Umbilical cord (tissue), 2 donors: Measurements from ENCODE around the gene UPK1B. TPM values are rescaled to one million over a fixed set of nuclear protein-coding genes. Genes with fewer than 3 reads are reported as not detected.
A peak's percentile ranks its signal among the peaks of the same experiment; 100 is the strongest.

Experiments
- DNase-seq: peaks from one replicate; pipeline ENCODE4 v3.0.0-alpha.2; 2015; ENCODE audit warnings: low spot score
- total RNA-seq: library from RNA; depleted of rRNA; stranded (reverse); fragments of >200 nt; gene quantifications from one replicate; pipeline ENCODE4 v1.2.3, GENCODE V29; 2014; ENCODE audit warnings: low replicate concordance; ENCODE audit not compliant: insufficient read depth

The UPK1B gene
- total RNA-seq, 1 donor from 2014 or later: 52.0 TPM

DNA sequence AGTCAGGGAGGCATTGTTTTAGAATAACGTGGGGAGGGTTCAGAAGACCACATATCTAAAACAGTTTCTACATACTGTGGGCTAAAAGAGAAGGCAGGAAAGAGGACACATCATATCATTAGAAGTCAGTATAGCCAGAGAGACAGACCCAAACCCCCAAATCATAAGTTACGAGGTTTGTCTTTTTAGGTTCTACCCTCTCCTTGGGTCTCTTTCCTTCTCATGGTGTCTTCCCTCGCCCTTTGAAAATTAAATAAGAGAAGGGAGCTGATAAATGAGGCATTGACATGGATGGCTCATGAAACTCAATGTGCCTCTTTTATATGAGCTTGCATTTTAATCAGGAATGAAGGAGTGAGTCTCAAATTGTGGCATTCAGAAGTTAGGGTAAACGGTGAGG, 3.4 kb downstream of the UPK1B start:
- no peak for DNase-seq

- no peak for DNase-seq
Observed at GRCh38 chr3:119177321-119177720, 3.9 kb downstream of the UPK1B start.

GRCh38 chr3:119181765-119182164, 8.4 kb downstream of the UPK1B start:
- DNase-seq: no peak

GRCh38 chr3:119184111-119184510, 10.7 kb downstream of the UPK1B start:
- DNase-seq: no peak

DNA sequence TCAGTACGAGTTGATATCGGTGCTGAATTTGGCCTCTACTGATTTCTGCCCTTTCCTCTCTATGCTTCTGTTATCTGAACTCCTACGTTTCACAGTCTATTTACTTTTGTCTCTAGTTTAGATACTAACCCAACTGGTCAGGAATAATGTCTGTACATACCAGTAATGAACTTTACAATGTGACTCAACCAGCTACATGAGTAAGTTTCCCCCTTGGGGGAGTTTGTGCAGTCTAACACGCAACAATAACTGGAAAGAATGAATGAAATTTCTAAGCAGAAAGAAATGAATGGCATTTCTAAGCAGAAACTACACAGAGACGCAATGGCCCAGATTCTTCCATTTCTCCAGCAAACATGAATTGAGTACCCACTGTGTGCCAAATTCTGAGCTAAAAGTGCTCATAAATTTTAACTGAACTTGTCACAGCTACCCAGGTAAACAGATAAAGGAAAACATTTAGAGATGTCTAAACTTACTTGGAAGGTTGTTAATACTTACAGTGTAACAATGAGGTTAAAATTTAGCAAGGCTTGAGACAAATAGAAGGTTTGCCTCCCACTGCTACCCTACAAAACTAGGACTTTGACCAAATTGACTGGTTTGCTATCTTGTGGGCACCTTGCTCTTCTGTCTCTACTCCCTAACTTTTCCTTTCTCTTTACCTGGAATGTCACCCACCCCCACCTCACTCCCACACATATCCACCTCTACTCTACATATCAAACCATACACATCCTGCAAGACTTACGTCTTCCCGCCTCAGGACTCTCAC, 11.6 kb downstream of the UPK1B start:
- DNase-seq: no peak

GRCh38 chr3:119187266-119187665, 13.9 kb downstream of the UPK1B start:
- no peak for DNase-seq

DNA sequence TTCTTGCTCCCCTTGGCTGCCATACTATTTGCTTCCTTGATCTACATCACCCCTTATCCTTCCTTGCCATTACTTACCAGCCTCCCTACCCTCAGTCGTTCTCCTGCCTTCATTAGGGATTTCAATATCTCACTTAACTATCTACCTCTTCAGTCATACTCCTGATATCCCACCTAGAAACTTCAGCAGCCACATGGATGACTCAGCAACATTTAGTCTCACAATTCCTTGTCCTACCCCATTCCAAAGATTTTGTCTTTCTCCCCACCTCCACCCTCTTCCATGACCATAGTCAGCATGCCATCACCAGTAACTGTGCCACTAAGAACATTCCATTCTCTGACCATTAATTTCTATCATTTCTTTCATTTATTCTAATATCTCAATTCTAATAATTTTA, 18.4 kb downstream of the UPK1B start:
- no peak for DNase-seq

- no peak for DNase-seq
Observed at GRCh38 chr3:119194237-119195150, 21.1 kb downstream of the UPK1B start.

- peak; percentile 31 for DNase-seq
Observed at GRCh38 chr3:119195151-119195476, 21.7 kb downstream of the UPK1B start.

GRCh38 chr3:119195911-119196310, 22.5 kb downstream of the UPK1B start:
- no peak for DNase-seq

GRCh38 chr3:119205209-119205608, 31.8 kb downstream of the UPK1B start:
- peak; percentile 49 for DNase-seq

- DNase-seq: no peak
Observed at GRCh38 chr3:119205685-119206084, 32.3 kb downstream of the UPK1B start.

DNA sequence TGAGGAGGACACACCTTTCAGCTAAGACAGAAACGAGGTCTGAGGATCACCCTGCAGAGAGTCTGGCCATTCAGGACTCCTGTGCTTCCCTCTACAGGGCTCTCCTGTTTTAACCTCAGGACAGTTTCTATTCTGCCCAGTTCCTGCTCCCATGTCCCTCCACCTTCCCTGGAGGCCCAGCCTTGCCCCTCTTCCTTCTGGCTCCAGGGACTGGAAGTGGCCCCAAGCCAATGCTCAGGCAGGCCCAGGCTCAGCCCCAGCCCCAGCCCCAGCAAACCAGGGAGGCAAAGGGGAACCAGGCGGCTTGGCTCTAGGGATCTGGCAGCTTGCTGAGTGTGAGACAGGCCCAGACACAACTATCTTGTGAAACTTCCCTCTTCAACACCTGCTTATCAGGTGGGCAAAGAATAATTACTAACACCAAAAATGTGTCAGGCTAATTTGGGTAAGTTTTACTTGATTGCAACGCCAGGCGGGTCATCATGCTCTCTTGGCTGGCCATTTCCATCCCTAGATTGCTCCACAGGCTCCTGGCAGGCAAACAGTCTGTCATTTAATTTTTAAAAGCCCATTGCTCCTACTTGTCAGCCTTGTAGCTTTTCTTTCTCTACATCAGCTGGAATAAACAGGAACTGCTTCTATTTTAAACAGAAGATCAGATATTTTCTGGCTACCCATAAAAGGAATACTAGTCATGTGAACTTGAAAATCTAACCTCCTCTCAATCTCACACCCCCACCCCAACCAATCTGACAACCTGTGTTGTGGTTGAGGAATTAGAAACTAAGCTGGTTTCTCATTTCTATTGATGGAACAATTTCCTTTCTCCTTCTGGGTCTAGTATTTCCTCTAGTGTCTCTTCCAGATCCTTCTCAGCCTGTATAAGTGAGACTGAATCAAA, 33.5 kb downstream of the UPK1B start:
- DNase-seq: no peak

DNA sequence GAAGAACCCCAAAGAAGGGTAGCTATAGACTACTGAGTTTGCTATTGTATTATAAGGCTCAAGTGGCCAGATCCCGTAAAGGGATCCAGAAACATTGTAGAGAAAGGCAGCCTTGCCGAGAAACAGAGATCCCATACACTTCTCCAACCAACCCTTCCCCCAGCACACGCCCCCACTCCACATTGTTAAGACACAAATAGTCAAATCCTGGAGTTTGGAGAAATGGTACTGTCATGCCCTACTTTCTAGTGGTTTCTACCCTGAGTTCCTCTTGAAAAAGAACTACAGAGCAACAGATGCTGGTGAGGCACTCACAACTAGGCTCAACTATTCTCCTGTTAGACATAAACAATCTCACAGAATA, 34.1 kb downstream of the UPK1B start:
- no peak for DNase-seq

GRCh38 chr3:119211193-119211592, 37.8 kb downstream of the UPK1B start:
- no peak for DNase-seq

- no peak for DNase-seq
Observed at GRCh38 chr3:119211803-119212202, 38.4 kb downstream of the UPK1B start.

DNA sequence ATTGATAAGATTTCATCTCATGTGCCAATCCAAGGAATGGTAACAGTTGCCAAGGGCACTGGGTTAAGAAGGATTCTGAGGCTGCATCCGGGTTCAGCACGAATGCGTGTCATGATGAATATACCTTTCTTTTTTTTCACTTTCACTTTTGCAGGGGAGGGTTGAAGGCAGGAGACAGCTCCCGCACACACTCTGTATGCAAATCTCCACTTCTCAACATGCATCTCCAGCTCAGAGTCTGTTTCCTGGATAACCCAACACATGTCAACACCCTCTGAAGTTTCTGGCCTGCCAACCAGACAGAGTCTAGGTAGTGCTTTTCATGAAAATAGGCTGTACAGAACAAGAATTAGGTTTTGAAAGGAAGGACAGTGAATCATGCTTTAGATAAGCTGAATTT, 45.7 kb downstream of the UPK1B start:
- DNase-seq: no peak

DNA sequence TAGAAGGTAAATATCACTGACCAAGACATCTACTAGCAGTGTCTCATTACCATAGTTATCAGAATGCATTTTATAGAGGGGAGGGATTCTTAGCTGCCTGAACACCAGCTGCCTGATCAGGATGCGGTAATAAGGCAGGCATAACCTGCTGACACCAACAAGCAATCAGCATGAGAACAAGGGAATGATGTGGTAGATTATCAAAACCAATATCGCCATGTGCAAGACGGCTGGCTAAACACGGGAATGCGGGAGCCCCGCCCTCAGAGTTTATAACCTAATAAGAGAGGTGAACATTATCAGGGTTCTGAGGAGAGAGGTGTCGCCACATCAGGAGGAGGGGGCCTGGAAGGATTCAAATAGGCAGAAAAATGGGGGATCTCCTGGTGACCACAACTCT, 46.8 kb downstream of the UPK1B start:
- no peak for DNase-seq

DNA sequence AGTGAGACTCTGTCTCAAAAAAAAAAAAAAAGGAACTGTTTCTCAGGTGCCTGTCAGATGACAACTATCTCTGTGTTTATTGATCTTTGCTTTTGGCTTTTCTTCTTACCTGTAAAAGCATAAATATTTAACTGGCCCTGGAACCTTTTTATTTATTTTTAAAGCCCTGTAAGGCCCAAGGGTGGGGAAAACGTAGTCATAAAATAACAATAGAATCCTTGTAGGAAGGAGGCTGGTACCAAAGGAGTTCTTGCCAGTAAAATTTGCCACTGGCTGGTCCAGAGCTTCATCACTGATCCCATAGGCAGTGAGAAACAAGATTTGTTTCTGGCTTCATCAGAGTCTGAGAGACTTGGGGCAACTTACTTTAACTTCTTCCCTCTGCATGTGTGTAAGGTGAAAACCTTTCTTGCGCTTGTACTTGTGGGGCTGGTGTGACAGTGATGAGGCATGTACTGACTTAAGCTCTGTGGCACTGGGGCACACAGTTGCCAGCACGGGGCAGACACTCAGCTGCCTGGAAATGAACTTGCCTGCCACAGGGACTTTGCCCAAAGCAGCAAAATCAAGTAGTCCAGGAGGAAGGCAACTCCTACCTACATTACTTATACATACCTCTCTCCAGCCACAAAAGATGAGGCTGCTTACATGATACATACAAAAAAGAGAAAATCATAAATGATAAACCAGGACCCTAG, 47.7 kb downstream of the UPK1B start:
- DNase-seq: no peak

GRCh38 chr3:119221779-119222320, 48.5 kb downstream of the UPK1B start:
- DNase-seq: peak; percentile 39

GRCh38 chr3:119222391-119222790, 49.0 kb downstream of the UPK1B start:
- DNase-seq: peak; percentile 66
